ENCODE data around the gene CFAP99. TPM values are rescaled to one million over a fixed set of nuclear protein-coding genes. Genes with fewer than 3 reads are reported as not detected.
"Not testable (repeated sequence)": the region's sequence is repeated elsewhere in the genome, so short reads cannot be mapped to it uniquely, and the experiment has no call there.

CFAP99 gene
- total RNA-seq = not detected
- long read RNA-seq = 0 reads

GRCh38 chr4:2418650-2419571, at the start of gene CFAP99:
Gene CFAP99, plus strand, starts transcription at chr4:2418955.
- intact Hi-C loops (cut with micrococcal nuclease) = no loop called here
- ATAC-seq = peak; percentile 97
- peak; percentile 99 for DNase-seq

- DNase-seq (no peak), ATAC-seq (no peak)
- intact Hi-C loops (cut with micrococcal nuclease) = no loop called here
Measured at GRCh38 chr4:2370597-2371320, 48.0 kb upstream of the CFAP99 start.

- no peak for DNase-seq
- intact Hi-C loops (cut with micrococcal nuclease) = no loop called here
Measured at GRCh38 chr4:2371765-2372487, 46.8 kb upstream of the CFAP99 start.

GRCh38 chr4:2372488-2373030, 46.2 kb upstream of the CFAP99 start:
- ATAC-seq = no peak
- no peak for DNase-seq
- intact Hi-C loops (cut with micrococcal nuclease) = no loop called here

More at GRCh38 chr4:2371765-2372487, 46.8 kb upstream of the CFAP99 start:
- ATAC-seq = no peak

- intact Hi-C loops (cut with micrococcal nuclease) = no loop called here
- DNase-seq = no peak
- ATAC-seq = no peak
Measured at GRCh38 chr4:2373532-2373931, 45.2 kb upstream of the CFAP99 start.

GRCh38 chr4:2375427-2375826, 43.3 kb upstream of the CFAP99 start:
- intact Hi-C loops (cut with micrococcal nuclease) = no loop called here
- ATAC-seq = no peak
- DNase-seq = no peak

GRCh38 chr4:2377241-2377640, 41.5 kb upstream of the CFAP99 start:
- DNase-seq (no peak), ATAC-seq (no peak)
- intact Hi-C loops (cut with micrococcal nuclease) = no loop called here

GRCh38 chr4:2378401-2378800, 40.4 kb upstream of the CFAP99 start:
- intact Hi-C loops (cut with micrococcal nuclease) = no loop called here
- DNase-seq = no peak
- no peak for ATAC-seq

GRCh38 chr4:2378898-2379297, 39.9 kb upstream of the CFAP99 start:
- DNase-seq = no peak
- intact Hi-C loops (cut with micrococcal nuclease) = no loop called here
- no peak for ATAC-seq

- intact Hi-C loops (cut with micrococcal nuclease) = not testable (repeated sequence)
Measured at GRCh38 chr4:2380589-2380988, 38.2 kb upstream of the CFAP99 start.

GRCh38 chr4:2382769-2383202, 36.0 kb upstream of the CFAP99 start:
- ATAC-seq; intact Hi-C loops (cut with micrococcal nuclease); DNase-seq: not testable (repeated sequence)

More at GRCh38 chr4:2380589-2380988, 38.2 kb upstream of the CFAP99 start:
- not testable (repeated sequence) for ATAC-seq, DNase-seq

- intact Hi-C loops (cut with micrococcal nuclease); ATAC-seq; DNase-seq: not testable (repeated sequence)
Measured at GRCh38 chr4:2383220-2383631, 35.5 kb upstream of the CFAP99 start.

GRCh38 chr4:2383760-2384159, 35.0 kb upstream of the CFAP99 start:
- no peak for DNase-seq
- intact Hi-C loops (cut with micrococcal nuclease) = no loop called here
- ATAC-seq = no peak

GRCh38 chr4:2384245-2384644, 34.5 kb upstream of the CFAP99 start:
- DNase-seq (no peak), ATAC-seq (no peak)
- intact Hi-C loops (cut with micrococcal nuclease) = no loop called here

GRCh38 chr4:2385516-2385915, 33.2 kb upstream of the CFAP99 start:
- intact Hi-C loops (cut with micrococcal nuclease) = no loop called here
- no peak for ATAC-seq
- no peak for DNase-seq

- ATAC-seq = no peak
- intact Hi-C loops (cut with micrococcal nuclease) = no loop called here
- no peak for DNase-seq
Measured at GRCh38 chr4:2386717-2387116, 32.0 kb upstream of the CFAP99 start.

- intact Hi-C loops (cut with micrococcal nuclease) = no loop called here
- no peak for DNase-seq
- no peak for ATAC-seq
Measured at GRCh38 chr4:2387218-2387617, 31.5 kb upstream of the CFAP99 start.

GRCh38 chr4:2387829-2388228, 30.9 kb upstream of the CFAP99 start:
- ATAC-seq = no peak
- intact Hi-C loops (cut with micrococcal nuclease) = no loop called here
- DNase-seq = no peak
